WERI-Rb-1 (cell line): ENCODE data around the gene WWOX.
A peak's percentile ranks its signal among the peaks of the same experiment; 100 is the strongest.

Source experiments
- DNase-seq: peaks from one replicate; pipeline ENCODE4 v3.0.0-alpha.2; 2020
- H3K27ac ChIP-seq: fragments of 250-450 bp; sonication (Bioruptor Pico); 2 replicates; pipeline ENCODE4 v1.5.1; 2020; ENCODE audit warnings: mild to moderate bottlenecking, moderate library complexity
- H3K27me3 ChIP-seq: fragments of 250-450 bp; sonication (Bioruptor Pico); 2 replicates; pipeline ENCODE4 v1.5.1; 2021; ENCODE audit warnings: mild to moderate bottlenecking, low read depth, moderate library complexity; ENCODE audit not compliant: insufficient read depth, severe bottlenecking
- H3K36me3 ChIP-seq: fragments of 250-450 bp; sonication (Bioruptor Pico); 2 replicates; pipeline ENCODE4 v1.5.1; 2020; ENCODE audit warnings: mild to moderate bottlenecking, moderate library complexity
- H3K4me3 ChIP-seq: 2 replicates; pipeline ENCODE4 v1.5.1; 2011; ENCODE audit warnings: low read depth, mild to moderate bottlenecking, control low read depth, low read length
- H3K9me3 ChIP-seq: fragments of 250-450 bp; sonication (Bioruptor Pico); 2 replicates; pipeline ENCODE4 v1.5.1; 2021; ENCODE audit warnings: mild to moderate bottlenecking, moderate library complexity; ENCODE audit not compliant: severe bottlenecking
- TF ChIP-seq, protein P1 (sequence below): IDR thresholded peaks from 2 replicates; pipeline ENCODE4 v1.5.1; 2011; ENCODE audit warnings: low read depth, mild to moderate bottlenecking, control low read depth, inconsistent platforms, low read length

The WWOX gene

DNA sequence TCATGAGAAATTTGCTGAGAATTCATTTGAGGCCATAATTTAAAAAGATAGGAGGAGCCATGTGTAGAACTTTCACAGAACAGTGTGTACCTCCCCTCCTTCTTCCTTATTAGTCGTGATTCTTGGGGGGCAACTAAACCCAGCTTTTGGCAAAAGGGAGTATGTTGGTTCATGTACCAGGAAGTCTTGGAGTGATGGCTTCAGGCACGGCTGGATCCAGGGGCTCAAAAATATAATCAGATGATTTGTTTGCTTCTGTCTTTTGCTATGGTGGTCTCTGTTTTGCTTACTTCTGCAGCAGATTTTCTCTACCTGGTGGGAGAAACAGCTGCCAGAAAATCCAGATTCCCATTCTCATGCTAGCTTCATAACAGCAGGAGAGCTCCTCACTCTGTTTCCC lies 871.2 kb downstream of the WWOX start:
- DNase-seq: no peak
- Histone ChIP-seq H3K27ac (no peak overlapping the region), H3K4me3 (no peak overlapping the region), H3K36me3 (no peaks in the 10 kb centered on the region), H3K9me3 (no peaks in the 10 kb centered on the region), H3K27me3 (no peaks in the 10 kb centered on the region)
- TF ChIP-seq, protein P1, sequence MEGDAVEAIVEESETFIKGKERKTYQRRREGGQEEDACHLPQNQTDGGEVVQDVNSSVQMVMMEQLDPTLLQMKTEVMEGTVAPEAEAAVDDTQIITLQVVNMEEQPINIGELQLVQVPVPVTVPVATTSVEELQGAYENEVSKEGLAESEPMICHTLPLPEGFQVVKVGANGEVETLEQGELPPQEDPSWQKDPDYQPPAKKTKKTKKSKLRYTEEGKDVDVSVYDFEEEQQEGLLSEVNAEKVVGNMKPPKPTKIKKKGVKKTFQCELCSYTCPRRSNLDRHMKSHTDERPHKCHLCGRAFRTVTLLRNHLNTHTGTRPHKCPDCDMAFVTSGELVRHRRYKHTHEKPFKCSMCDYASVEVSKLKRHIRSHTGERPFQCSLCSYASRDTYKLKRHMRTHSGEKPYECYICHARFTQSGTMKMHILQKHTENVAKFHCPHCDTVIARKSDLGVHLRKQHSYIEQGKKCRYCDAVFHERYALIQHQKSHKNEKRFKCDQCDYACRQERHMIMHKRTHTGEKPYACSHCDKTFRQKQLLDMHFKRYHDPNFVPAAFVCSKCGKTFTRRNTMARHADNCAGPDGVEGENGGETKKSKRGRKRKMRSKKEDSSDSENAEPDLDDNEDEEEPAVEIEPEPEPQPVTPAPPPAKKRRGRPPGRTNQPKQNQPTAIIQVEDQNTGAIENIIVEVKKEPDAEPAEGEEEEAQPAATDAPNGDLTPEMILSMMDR: no peak

DNA sequence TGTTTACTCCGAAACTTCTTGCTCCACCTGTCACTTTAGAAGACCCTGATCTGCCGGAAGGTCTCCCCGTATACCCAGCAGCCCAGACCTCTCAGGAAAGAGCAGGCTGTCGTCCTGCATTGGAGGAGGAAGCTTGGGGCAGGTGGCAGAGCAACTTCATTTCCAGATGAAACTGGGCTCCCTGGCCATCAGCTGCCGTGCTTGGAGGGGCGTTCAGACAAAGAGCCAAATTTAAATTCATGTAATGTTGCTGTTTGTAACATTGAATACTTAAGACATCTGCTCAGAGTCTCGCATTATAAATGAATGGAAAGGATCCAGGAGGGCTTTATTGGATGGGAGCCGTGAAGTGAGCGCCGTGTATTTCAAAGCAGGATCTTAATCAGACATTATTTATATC lies 872.6 kb downstream of the WWOX start:
- Histone ChIP-seq H3K27ac (no peak overlapping the region), H3K27me3 (no peaks in the 10 kb centered on the region), H3K4me3 (no peak overlapping the region), H3K9me3 (no peaks in the 10 kb centered on the region), H3K36me3 (no peaks in the 10 kb centered on the region)
- TF ChIP-seq, protein P1: no peak
- DNase-seq: no peak

DNA sequence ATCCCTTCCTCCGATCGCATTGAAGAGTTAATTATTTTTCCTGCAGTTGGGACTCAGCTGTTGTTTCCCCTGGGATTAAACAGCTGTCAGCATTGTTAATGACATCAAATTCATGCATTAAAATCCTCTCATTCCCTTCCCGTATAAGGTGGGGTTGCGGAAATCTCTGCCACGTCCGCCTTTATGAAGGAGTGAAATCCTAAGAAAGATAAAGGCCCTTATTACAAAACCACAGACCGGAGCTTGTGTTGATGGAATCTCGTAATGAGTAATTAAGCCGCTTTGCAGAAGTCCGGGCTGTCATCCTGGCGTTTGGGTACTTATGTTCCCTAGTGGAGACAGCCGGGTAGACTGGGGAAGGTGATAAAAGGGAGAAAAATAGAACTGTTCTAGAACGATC lies 873.5 kb downstream of the WWOX start:
- TF ChIP-seq, protein P1: no peak
- no peaks in the 10 kb centered on the region for H3K27me3 ChIP-seq
- no peak overlapping the region; the same call in 1 of the 2 replicates for H3K27ac ChIP-seq
- no peaks in the 10 kb centered on the region for H3K9me3 ChIP-seq
- no peaks in the 10 kb centered on the region for H3K36me3 ChIP-seq
- peak overlapping the region; percentile 31 for H3K4me3 ChIP-seq
- DNase-seq: peak; percentile 74

DNA sequence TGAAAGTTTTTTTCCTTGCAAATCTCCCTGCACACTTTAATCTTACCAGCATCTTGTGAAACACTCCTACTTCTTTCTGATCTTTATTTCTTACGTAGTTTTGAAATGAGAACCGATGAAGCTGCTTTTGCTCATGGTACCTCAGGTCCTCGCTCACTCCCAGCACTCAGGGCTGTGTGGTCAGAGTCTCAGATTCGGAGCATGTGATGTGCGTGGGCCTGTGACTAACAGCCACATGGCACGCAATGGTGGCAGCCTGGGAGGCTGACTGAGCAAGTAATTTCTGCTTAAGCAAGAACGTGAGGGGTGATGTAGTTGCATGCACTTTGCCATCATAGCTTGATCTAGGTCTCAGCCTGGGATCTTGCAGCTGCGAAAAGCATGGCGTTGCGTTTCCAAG lies 876.8 kb downstream of the WWOX start:
- H3K9me3 ChIP-seq: no peaks in the 10 kb centered on the region
- no peak for DNase-seq
- H3K4me3 ChIP-seq: no peak overlapping the region
- H3K27ac ChIP-seq: no peak overlapping the region
- TF ChIP-seq, protein P1: no peak
- H3K36me3 ChIP-seq: no peaks in the 10 kb centered on the region
- H3K27me3 ChIP-seq: no peaks in the 10 kb centered on the region

DNA sequence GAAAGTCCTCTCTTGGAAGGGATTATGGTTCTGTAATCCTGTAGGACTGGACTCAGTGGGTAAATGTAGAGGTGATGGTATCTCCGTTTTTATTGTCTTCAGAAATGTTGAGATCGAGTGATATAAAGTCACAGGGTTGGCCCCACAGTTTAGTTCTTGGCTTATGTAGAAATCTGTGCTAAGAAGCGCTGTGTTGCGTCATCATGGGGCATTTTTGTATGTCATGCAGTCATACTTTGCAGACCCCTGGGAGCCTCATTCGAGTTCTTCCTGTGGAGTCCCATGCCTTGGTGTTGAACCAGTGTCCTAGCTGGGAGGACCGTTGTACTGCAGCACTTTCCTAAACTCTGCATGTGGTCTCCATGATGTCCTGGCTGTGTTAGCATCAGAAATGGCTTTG lies 881.4 kb downstream of the WWOX start:
- Histone ChIP-seq H3K36me3 (no peaks in the 10 kb centered on the region), H3K4me3 (no peak overlapping the region), H3K27ac (no peak overlapping the region), H3K27me3 (no peaks in the 10 kb centered on the region), H3K9me3 (no peaks in the 10 kb centered on the region)
- no peak for DNase-seq
- TF ChIP-seq, protein P1: no peak

DNA sequence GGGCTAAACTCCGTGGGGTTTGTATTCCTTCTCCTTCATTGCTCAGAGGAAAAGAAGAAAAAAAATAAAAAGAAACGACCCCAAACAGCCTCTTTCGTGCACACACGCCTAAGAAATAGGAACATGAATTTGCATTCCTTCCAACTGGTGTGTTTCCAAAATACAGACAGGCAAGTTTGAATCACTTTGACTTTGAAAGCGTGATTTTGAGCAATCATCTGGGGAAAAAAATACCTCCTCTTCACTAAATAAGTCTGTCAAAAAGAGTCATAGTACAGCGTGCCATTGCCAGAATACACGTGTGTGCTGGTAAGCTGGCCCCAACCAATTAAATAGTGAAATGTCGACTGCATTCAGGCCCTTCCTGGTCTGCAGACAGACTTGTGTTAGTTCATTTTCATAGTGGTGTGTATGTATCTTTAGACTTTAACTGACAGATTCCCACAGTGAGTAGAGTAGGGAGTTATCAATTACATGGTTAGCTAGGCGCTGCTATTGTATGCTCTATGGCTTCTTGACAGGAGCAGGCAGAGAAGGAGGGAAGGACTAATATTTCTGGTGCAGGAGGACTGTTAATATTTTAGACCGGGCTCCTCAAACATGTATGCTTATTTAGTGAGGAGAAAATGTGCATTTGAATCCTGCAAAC lies 882.8 kb downstream of the WWOX start:
- Histone ChIP-seq H3K27me3 (no peaks in the 10 kb centered on the region), H3K27ac (no peak overlapping the region), H3K9me3 (no peaks in the 10 kb centered on the region), H3K4me3 (no peak overlapping the region), H3K36me3 (no peaks in the 10 kb centered on the region)
- TF ChIP-seq, protein P1: no peak
- DNase-seq: no peak
